Measurements from ENCODE around the gene LRPAP1. TPM values are rescaled to one million over a fixed set of nuclear protein-coding genes. Genes with fewer than 3 reads are reported as not detected.

LRPAP1 gene
- total and polyA plus RNA-seq, 2 donors: 52.5 to 67.7 TPM

DNA sequence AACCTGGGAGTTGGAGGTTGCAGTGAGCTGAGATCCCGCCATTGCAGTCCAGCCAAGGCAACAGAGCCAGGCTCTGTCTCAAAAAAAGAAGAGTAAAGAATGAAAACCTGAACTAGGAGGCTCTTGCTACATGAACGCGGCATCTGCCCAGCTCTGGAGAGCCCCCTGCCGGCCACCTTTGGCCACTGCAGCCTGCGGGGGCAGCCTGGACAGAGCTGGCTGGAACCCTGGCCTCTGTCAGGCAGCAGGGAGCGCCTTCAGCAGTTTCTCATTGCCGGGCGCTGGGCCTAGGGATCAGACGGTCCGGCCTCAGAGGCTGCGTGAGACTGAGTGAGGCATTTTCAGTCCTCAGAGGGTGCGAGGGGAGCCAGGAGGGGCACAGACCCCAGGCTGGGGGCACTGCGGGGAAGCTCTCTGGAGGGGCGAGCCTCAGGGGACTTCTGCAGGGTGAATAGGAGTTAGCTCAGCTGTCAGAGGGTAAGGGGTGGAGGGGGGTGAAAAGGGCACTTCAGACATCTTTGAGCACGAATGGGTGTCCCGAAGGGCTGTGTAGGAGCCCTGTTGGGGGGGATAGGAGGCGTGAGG is 51.6 kb downstream of the LRPAP1 start:
- H3K9me3 ChIP-seq (ENCODE audit: control insufficient read depth in 2 of 2, insufficient read depth in 1 of 2, low read length in 1 of 2): no peaks in the 10 kb centered on the region
- H3K36me3 ChIP-seq (ENCODE audit: control insufficient read depth in 2 of 2, insufficient read depth in 2 of 2, low read length in 1 of 2): no peaks in the 10 kb centered on the region
- no peaks in the 10 kb centered on the region for H3K4me1 ChIP-seq (ENCODE audit: control insufficient read depth in 2 of 2, insufficient read depth in 2 of 2, low read length in 2 of 2)
- no peak overlapping the region for H3K27ac ChIP-seq (ENCODE audit: low read depth in 1 of 2, low read length in 1 of 2)
- 25% methylated on average over 17 of the region's 17 CpGs for WGBS
- peak; percentile 4 to 75 (median 37) for DNase-seq (ENCODE audit: low read depth in 6 of 9, low spot score in 9 of 9)
- no peak overlapping the region for H3K4me3 ChIP-seq (ENCODE audit: low read length in 2 of 2)
- peaks cover 21 to 52% of the 10 kb centered on the region in 2 donors for H3K27me3 ChIP-seq (ENCODE audit: control insufficient read depth in 2 of 2, insufficient read depth in 1 of 2, low read length in 1 of 2)

DNA sequence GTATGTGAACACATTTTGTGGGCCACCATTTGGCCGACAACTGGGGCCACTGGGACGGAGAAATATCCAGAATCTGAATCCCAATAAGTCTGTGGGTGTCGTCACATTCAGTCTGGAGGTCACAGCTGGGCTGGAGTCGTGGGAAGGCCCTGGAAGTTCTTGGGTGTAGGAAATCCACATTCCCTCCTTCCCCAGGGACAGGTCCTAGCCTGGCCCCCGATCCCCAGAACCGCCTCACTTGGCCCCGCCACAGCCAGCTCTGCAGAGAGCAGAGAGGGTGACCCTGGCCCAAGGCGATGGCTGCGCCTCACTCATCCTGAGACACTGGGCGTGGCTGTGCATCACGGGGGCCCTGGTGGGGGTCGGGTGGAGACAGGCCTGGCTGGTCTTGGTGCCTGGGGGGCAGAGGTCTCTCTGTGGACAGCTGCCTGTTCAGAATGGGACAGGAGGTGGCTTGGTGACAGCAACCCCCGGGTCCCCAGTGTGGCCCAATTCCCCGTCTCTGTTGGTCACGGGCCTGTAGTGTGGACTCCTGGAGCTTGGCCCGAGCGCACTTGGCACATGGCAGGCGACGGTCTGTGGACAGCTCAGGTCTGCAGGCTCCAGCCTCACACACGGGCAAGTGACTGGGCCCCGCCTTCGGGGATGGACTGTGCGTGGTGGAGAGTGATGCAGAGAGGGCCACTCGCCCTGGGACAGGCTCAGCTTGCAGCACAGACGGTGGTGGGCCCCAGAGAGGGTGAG is 52.7 kb downstream of the LRPAP1 start:
- H3K4me3 ChIP-seq (ENCODE audit: low read length in 2 of 2): no peak overlapping the region
- H3K27ac ChIP-seq (ENCODE audit: low read depth in 1 of 2, low read length in 1 of 2): no peak overlapping the region
- no peaks in the 10 kb centered on the region for H3K36me3 ChIP-seq (ENCODE audit: control insufficient read depth in 2 of 2, insufficient read depth in 2 of 2, low read length in 1 of 2)
- WGBS: 90% methylated on average over 25 of the region's 25 CpGs
- no peak for DNase-seq (ENCODE audit: low read depth in 6 of 9, low spot score in 9 of 9)
- peaks cover 10 to 41% of the 10 kb centered on the region in 2 donors for H3K27me3 ChIP-seq (ENCODE audit: control insufficient read depth in 2 of 2, insufficient read depth in 1 of 2, low read length in 1 of 2)
- H3K9me3 ChIP-seq (ENCODE audit: control insufficient read depth in 2 of 2, insufficient read depth in 1 of 2, low read length in 1 of 2): no peaks in the 10 kb centered on the region
- H3K4me1 ChIP-seq (ENCODE audit: control insufficient read depth in 2 of 2, insufficient read depth in 2 of 2, low read length in 2 of 2): no peaks in the 10 kb centered on the region

DNA sequence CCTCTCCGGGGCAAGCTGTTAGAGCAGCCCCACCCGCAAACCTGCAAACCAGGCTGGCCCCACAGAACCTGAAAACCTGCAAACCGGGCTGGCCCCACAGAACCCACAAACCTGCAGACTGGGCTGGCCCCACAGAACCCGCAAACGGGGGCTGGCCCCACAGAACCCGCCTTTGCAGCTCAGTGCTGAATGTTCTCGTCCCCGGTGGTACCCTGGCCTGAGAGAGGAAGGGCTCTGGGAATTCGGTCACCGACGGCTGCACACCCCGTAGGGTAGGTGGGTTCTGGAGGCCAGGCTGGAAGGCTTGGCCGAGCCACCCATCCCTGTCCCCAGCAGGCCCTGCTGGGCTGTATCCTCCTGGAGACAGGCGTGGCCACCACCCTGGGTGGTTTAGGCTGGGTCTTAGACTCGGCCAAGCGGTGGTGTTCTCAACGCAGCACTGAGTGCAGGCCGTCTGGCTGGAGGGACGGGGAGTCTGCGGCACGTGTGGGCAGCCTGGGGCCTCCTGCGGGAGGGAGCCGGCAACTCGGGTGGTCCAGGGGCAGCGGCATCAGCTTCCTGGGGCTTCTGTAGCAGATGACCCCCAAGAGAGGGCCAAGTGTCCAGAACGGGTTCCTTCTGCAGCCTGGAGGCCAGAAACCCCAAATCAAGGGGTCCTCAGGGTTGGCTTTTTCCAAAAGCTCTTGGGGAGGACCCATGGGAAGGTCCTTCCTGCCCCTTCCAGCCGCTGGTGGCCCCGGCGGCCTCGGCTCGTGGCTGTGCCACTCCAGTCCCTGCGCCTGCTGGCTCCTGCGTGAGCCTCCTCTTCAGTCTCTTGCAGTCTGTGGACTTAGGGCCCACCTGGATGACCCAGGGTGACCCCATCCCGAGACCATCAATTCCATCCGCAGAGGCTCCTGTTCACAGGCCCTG is 53.5 kb downstream of the LRPAP1 start:
- DNase-seq (ENCODE audit: low read depth in 6 of 9, low spot score in 9 of 9): no peak
- Histone ChIP-seq H3K4me1 (ENCODE audit: control insufficient read depth in 2 of 2, insufficient read depth in 2 of 2, low read length in 2 of 2) (no peaks in the 10 kb centered on the region), H3K9me3 (ENCODE audit: control insufficient read depth in 2 of 2, insufficient read depth in 1 of 2, low read length in 1 of 2) (no peaks in the 10 kb centered on the region), H3K27ac (ENCODE audit: low read depth in 1 of 2, low read length in 1 of 2) (no peak overlapping the region), H3K4me3 (ENCODE audit: low read length in 2 of 2) (no peak overlapping the region), H3K27me3 (ENCODE audit: control insufficient read depth in 2 of 2, insufficient read depth in 1 of 2, low read length in 1 of 2) (peaks cover 3 to 33% of the 10 kb centered on the region in 2 donors), H3K36me3 (ENCODE audit: control insufficient read depth in 2 of 2, insufficient read depth in 2 of 2, low read length in 1 of 2) (no peaks in the 10 kb centered on the region)
- 91% methylated on average over 35 of the region's 35 CpGs for WGBS

DNA sequence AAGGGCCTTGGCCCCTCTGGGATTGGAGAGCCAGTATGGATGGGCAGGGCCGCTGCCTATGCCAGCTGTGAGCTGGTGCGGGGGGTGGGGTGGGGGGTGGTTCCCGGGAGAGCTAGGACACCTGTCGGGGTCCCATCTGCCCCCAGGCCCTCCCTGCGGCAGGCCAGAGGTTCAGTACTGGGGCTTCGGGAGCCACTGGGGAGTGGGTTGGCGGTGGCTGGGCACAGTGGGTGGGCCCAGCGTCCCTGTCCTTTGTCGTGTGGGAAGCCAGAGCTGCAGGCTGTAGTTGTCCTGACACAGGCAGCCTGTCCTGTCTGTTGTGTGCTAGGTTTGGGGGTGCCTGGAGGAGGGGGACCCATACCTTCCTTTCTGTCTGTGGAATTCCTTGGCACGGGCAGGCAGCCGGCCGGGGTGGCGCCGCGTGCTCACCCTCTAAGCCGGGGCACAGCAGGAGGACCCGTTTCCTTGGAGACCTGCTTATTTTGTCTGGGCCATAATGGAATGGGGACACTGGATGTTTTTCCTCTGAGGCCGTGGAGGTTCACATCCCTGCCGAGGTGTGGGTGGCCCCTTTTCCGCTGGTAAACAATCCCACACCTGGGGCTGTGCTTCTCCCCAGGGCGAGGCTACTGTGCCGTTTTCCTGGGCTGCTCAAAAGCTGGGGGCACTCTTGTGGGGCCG is 54.3 kb downstream of the LRPAP1 start:
- Histone ChIP-seq H3K36me3 (ENCODE audit: control insufficient read depth in 2 of 2, insufficient read depth in 2 of 2, low read length in 1 of 2) (no peaks in the 10 kb centered on the region), H3K4me1 (ENCODE audit: control insufficient read depth in 2 of 2, insufficient read depth in 2 of 2, low read length in 2 of 2) (no peaks in the 10 kb centered on the region), H3K4me3 (ENCODE audit: low read length in 2 of 2) (no peak overlapping the region), H3K27me3 (ENCODE audit: control insufficient read depth in 2 of 2, insufficient read depth in 1 of 2, low read length in 1 of 2) (peaks cover 0 to 26% of the 10 kb centered on the region in 2 donors), H3K27ac (ENCODE audit: low read depth in 1 of 2, low read length in 1 of 2) (no peak overlapping the region), H3K9me3 (ENCODE audit: control insufficient read depth in 2 of 2, insufficient read depth in 1 of 2, low read length in 1 of 2) (no peaks in the 10 kb centered on the region)
- DNase-seq (ENCODE audit: low read depth in 6 of 9, low spot score in 9 of 9): no peak
- WGBS: 88% methylated on average over 23 of the region's 23 CpGs

DNA sequence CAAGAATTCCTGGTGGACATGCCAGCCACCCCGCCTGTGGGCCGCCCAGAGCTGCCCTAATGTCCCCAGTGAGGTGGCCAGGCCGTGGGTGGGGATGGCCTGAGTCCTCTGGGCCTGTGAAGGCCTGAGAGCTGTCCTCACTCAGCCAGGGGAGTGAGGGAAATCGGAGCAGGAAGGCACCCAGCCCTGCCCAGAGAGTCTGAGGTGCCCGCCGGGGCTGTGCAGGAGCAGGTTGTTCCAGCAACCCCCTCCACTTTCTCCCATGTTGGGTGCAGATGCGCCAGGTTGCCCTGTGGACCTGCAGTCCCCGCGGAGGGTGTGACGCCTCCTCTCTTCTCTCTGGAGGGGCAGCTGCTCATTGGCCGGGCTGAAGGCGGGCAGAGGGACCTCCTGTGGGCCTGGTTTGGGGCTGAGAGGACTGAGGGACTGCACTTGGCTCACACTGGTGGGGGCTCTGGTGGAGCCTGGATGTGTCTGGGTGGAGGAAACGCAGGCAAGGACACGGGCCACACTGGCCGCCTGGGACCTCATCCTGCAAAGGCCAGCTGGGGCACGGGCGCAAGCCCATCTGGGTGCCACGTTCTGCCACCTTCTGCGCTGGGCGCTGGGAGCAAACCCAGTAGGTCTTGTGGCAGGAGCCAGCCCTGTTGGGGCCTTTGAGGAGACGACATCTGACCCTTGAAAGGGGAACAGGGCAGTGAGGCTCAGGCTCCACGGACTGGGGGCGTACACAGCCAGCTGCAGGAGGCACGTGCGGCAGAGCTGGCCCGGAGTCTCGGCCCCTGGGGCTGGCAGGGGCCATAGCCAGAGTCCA is 55.1 kb downstream of the LRPAP1 start:
- Histone ChIP-seq H3K27ac (ENCODE audit: low read depth in 1 of 2, low read length in 1 of 2) (no peak overlapping the region), H3K4me3 (ENCODE audit: low read length in 2 of 2) (no peak overlapping the region), H3K27me3 (ENCODE audit: control insufficient read depth in 2 of 2, insufficient read depth in 1 of 2, low read length in 1 of 2) (peaks cover 0 to 19% of the 10 kb centered on the region in 2 donors), H3K36me3 (ENCODE audit: control insufficient read depth in 2 of 2, insufficient read depth in 2 of 2, low read length in 1 of 2) (no peaks in the 10 kb centered on the region), H3K9me3 (ENCODE audit: control insufficient read depth in 2 of 2, insufficient read depth in 1 of 2, low read length in 1 of 2) (no peaks in the 10 kb centered on the region), H3K4me1 (ENCODE audit: control insufficient read depth in 2 of 2, insufficient read depth in 2 of 2, low read length in 2 of 2) (no peaks in the 10 kb centered on the region)
- no peak for DNase-seq (ENCODE audit: low read depth in 6 of 9, low spot score in 9 of 9)
- 93% methylated on average over 27 of the region's 27 CpGs for WGBS

DNA sequence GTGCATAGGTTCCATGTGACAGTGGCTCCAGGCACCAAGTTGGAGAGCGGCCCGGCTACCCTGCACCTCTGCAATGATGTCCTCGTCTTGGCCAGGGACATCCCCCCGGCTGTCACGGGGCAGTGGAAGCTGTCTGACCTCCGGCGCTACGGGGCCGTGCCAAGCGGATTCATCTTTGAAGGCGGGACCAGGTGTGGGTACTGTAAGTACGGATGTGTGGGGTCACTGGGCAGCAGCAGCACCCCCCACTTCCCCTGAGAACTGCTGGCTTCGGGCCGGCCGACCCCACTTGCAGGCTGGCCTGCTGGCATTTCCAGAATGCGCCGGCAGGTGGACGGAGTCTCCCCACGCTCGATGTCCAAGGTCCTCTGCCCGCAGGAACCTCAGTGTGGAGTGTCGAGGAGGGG is 55.9 kb downstream of the LRPAP1 start:
- Histone ChIP-seq H3K4me1 (ENCODE audit: control insufficient read depth in 2 of 2, insufficient read depth in 2 of 2, low read length in 2 of 2) (no peaks in the 10 kb centered on the region), H3K27ac (ENCODE audit: low read depth in 1 of 2, low read length in 1 of 2) (no peak overlapping the region), H3K36me3 (ENCODE audit: control insufficient read depth in 2 of 2, insufficient read depth in 2 of 2, low read length in 1 of 2) (no peaks in the 10 kb centered on the region), H3K9me3 (ENCODE audit: control insufficient read depth in 2 of 2, insufficient read depth in 1 of 2, low read length in 1 of 2) (no peaks in the 10 kb centered on the region), H3K27me3 (ENCODE audit: control insufficient read depth in 2 of 2, insufficient read depth in 1 of 2, low read length in 1 of 2) (peaks cover 0 to 11% of the 10 kb centered on the region in 2 donors), H3K4me3 (ENCODE audit: low read length in 2 of 2) (no peak overlapping the region)
- WGBS: 91% methylated on average over 22 of the region's 22 CpGs
- DNase-seq (ENCODE audit: low read depth in 6 of 9, low spot score in 9 of 9): no peak

DNA sequence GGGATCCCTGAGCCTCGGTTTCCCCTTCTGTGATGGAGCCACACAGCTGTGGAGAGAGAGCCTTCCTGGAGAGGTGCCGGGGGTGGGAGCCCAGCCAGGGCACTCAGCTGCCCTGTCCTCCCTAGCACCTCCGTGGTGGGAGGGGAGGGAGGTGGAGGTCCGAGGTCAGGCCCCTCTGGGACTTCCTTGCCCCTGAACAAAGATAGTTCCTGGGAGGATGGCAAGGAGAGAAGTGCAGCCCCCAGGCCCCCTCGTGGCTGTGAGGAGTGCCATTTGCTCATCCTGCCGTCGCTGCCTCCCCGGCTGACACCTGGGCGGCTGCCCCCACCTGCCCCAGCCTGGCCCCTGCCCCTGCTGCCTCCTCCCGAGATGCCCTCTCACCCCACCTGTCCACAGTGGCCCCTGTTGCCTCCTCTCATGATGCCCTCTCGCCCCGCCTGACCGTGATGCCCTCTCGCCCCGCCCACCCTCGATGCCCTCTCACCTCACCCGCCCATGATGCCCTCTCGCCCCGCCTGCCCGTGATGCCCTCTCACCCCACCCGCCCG is 56.4 kb downstream of the LRPAP1 start:
- no peaks in the 10 kb centered on the region for H3K36me3 ChIP-seq (ENCODE audit: control insufficient read depth in 2 of 2, insufficient read depth in 2 of 2, low read length in 1 of 2)
- no peak overlapping the region for H3K27ac ChIP-seq (ENCODE audit: low read depth in 1 of 2, low read length in 1 of 2)
- H3K4me3 ChIP-seq (ENCODE audit: low read length in 2 of 2): no peak overlapping the region
- H3K4me1 ChIP-seq (ENCODE audit: control insufficient read depth in 2 of 2, insufficient read depth in 2 of 2, low read length in 2 of 2): no peaks in the 10 kb centered on the region
- WGBS: 74% methylated on average over 22 of the region's 22 CpGs
- H3K27me3 ChIP-seq (ENCODE audit: control insufficient read depth in 2 of 2, insufficient read depth in 1 of 2, low read length in 1 of 2): peaks cover 0 to 5% of the 10 kb centered on the region in 2 donors
- no peak for DNase-seq (ENCODE audit: low read depth in 6 of 9, low spot score in 9 of 9)
- no peaks in the 10 kb centered on the region for H3K9me3 ChIP-seq (ENCODE audit: control insufficient read depth in 2 of 2, insufficient read depth in 1 of 2, low read length in 1 of 2)

DNA sequence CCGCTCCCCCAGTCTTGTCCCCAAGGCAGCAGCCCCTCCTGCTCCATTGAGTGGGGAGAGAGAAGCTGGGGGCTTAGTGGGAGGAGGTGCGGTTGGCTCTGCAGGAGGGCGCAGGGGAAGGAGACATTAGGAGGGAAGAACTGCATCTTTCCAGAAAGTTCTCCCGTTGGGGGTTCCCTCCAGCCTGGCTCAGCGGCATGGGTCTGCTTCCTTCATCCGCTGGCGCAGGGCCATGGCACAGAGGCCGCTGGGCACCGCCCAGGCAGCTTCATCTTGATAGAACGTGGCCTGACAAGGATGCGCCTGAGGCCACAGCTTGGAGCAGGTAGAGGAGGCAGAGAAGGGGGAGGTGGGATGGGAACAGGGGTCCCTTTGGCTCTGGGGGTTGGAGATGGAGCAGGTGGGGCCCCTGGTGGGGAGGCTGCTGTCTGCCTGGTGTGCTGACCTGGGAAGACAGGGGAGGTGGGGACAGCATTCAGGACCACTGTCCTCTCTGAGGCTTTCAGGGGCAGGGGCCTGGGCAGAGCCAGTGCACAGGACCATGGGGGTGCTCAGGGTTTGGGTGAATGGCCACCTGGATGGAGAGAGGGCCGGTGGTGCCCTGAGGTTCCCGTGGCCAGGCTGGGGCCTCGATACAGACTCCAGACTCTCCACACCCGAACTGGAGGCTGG is 57.0 kb downstream of the LRPAP1 start:
- no peak overlapping the region for H3K27ac ChIP-seq (ENCODE audit: low read depth in 1 of 2, low read length in 1 of 2)
- WGBS: 92% methylated on average over 15 of the region's 15 CpGs
- no peak for DNase-seq (ENCODE audit: low read depth in 6 of 9, low spot score in 9 of 9)
- H3K4me1 ChIP-seq (ENCODE audit: control insufficient read depth in 2 of 2, insufficient read depth in 2 of 2, low read length in 2 of 2): no peaks in the 10 kb centered on the region
- peaks cover 0 to 2% of the 10 kb centered on the region in 2 donors for H3K27me3 ChIP-seq (ENCODE audit: control insufficient read depth in 2 of 2, insufficient read depth in 1 of 2, low read length in 1 of 2)
- no peaks in the 10 kb centered on the region for H3K9me3 ChIP-seq (ENCODE audit: control insufficient read depth in 2 of 2, insufficient read depth in 1 of 2, low read length in 1 of 2)
- H3K36me3 ChIP-seq (ENCODE audit: control insufficient read depth in 2 of 2, insufficient read depth in 2 of 2, low read length in 1 of 2): no peaks in the 10 kb centered on the region
- no peak overlapping the region for H3K4me3 ChIP-seq (ENCODE audit: low read length in 2 of 2)

All from thymus (tissue), 11 donors.